Osteoblast (primary cell): ENCODE results near the gene APOBEC3C. TPM values are rescaled to one million over a fixed set of nuclear protein-coding genes. Genes with fewer than 3 reads are reported as not detected.
"Not testable (repeated sequence)": the region's sequence is repeated elsewhere in the genome, so short reads cannot be mapped to it uniquely, and the experiment has no call there.

Experiments
- DNase-seq: peaks from one replicate; pipeline ENCODE4 v3.0.0; 2011; ENCODE audit warnings: low spot score, mixed read lengths; ENCODE audit not compliant: insufficient read length; ENCODE audit errors: missing footprints
- H2AFZ ChIP-seq: 2 replicates; pipeline ENCODE4 v1.6.0; 2011; ENCODE audit warnings: mild to moderate bottlenecking, low read length
- H3K27ac ChIP-seq: 2 replicates; pipeline ENCODE4 v1.5.1; 2011; ENCODE audit warnings: mild to moderate bottlenecking, low read depth, low read length, moderate library complexity
- H3K27me3 ChIP-seq: 2 replicates; pipeline ENCODE4 v1.6.0; 2012; ENCODE audit warnings: mild to moderate bottlenecking, control low read depth, inconsistent platforms, low read length, moderate library complexity; ENCODE audit not compliant: insufficient read depth
- H3K36me3 ChIP-seq: 2 replicates; pipeline ENCODE4 v1.5.1; 2011; ENCODE audit warnings: mild to moderate bottlenecking, low read length, control low read depth, moderate library complexity; ENCODE audit not compliant: insufficient read depth
- H3K4me1 ChIP-seq: 2 replicates; pipeline ENCODE4 v1.5.1; 2011; ENCODE audit warnings: mild to moderate bottlenecking, low read length, control low read depth, moderate library complexity; ENCODE audit not compliant: insufficient read depth
- H3K4me2 ChIP-seq: 2 replicates; pipeline ENCODE4 v1.6.0; 2011; ENCODE audit warnings: mild to moderate bottlenecking, low read length; ENCODE audit not compliant: insufficient read depth
- H3K4me3 ChIP-seq: fragments of 200-600 bp; sonication (generic); 3 replicates; pipeline ENCODE4 v1.5.1; 2012; ENCODE audit warnings: mild to moderate bottlenecking, low read length, inconsistent platforms; ENCODE audit not compliant: insufficient read depth
- H3K79me2 ChIP-seq: 2 replicates; pipeline ENCODE4 v1.6.0; 2012; ENCODE audit warnings: mild to moderate bottlenecking, low read length, control low read depth, inconsistent platforms; ENCODE audit not compliant: insufficient read depth
- H3K9me3 ChIP-seq: 2 replicates; pipeline ENCODE4 v1.5.1; 2011; ENCODE audit warnings: low read depth, low read length, control low read depth
- H4K20me1 ChIP-seq: 2 replicates; pipeline ENCODE4 v1.6.0; 2012; ENCODE audit warnings: mild to moderate bottlenecking, low read length, control low read depth; ENCODE audit not compliant: insufficient read depth
- total RNA-seq: library from RNA; depleted of rRNA; stranded (reverse); fragments of >200 nt; gene quantifications from 2 replicates; pipeline ENCODE4 v1.2.3, GENCODE V29; 2012
- TF ChIP-seq, protein P1 (sequence below): IDR thresholded peaks from 2 replicates; pipeline ENCODE4 v1.5.1; 2011; ENCODE audit warnings: mild to moderate bottlenecking, low read depth, low read length, moderate library complexity; ENCODE audit errors: extremely low read depth

APOBEC3C gene
- total RNA-seq, 1 donor, result 16.6 TPM

DNA sequence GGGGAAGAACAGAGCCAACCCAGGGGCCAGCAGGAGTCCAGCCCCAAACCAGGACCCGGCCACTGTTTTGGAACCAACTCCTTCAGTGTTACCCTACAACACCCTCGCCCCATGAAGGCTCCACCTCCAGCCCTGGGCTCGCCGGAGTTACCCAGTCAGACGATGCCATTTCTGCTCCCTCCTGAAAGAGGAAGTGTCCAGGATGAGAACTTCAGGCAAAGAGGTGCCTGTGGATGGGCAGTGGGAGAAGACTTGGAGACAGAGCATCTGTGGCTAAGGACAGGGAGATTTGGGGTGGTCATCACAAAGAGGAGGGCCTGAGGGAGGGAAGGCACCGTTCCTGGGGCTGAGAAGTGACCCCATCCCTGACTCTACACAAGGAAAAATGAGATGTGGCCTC is 18.0 kb upstream of the APOBEC3C start:
- Histone ChIP-seq H3K4me1 (no peaks in the 10 kb centered on the region), H3K4me2 (no peak overlapping the region), H3K27me3 (peaks cover 11% of the 10 kb centered on the region), H3K79me2 (no peaks in the 10 kb centered on the region), H3K27ac (no peak overlapping the region), H3K9me3 (no peaks in the 10 kb centered on the region), H2AFZ (no peak overlapping the region), H3K4me3 (no peak overlapping the region), H4K20me1 (no peaks in the 10 kb centered on the region), H3K36me3 (no peaks in the 10 kb centered on the region)
- no peak for DNase-seq
- TF ChIP-seq, protein P1, sequence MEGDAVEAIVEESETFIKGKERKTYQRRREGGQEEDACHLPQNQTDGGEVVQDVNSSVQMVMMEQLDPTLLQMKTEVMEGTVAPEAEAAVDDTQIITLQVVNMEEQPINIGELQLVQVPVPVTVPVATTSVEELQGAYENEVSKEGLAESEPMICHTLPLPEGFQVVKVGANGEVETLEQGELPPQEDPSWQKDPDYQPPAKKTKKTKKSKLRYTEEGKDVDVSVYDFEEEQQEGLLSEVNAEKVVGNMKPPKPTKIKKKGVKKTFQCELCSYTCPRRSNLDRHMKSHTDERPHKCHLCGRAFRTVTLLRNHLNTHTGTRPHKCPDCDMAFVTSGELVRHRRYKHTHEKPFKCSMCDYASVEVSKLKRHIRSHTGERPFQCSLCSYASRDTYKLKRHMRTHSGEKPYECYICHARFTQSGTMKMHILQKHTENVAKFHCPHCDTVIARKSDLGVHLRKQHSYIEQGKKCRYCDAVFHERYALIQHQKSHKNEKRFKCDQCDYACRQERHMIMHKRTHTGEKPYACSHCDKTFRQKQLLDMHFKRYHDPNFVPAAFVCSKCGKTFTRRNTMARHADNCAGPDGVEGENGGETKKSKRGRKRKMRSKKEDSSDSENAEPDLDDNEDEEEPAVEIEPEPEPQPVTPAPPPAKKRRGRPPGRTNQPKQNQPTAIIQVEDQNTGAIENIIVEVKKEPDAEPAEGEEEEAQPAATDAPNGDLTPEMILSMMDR, result no peak

DNA sequence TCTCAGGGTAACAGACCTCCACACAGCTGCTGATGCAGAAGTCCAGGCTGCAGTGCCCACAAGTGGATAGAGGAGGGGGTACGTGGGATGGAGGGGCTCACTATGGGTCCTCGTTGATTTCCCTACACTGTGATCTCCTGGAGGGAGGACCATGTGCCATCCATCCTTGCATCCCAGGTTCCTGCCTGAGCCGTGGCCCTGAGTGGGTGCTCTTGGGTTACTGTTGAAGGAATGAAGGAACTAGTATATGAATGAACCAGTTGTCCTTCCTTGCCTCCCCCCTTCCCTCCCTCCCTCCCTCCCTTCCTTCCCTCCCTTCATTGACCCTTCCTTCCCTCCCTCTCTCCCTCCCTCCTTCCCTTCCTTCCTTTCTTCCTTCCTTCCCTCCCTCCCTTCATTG is 16.5 kb upstream of the APOBEC3C start:
- H3K4me2 ChIP-seq, result no peak overlapping the region
- no peaks in the 10 kb centered on the region for H3K79me2 ChIP-seq
- DNase-seq, result no peak
- TF ChIP-seq, protein P1, result no peak
- H3K4me1 ChIP-seq, result no peaks in the 10 kb centered on the region
- H4K20me1 ChIP-seq, result no peaks in the 10 kb centered on the region
- H3K27me3 ChIP-seq, result peaks cover 11% of the 10 kb centered on the region
- H3K4me3 ChIP-seq, result no peak overlapping the region
- no peak overlapping the region for H2AFZ ChIP-seq
- H3K9me3 ChIP-seq, result no peaks in the 10 kb centered on the region
- no peak overlapping the region for H3K27ac ChIP-seq
- H3K36me3 ChIP-seq, result no peaks in the 10 kb centered on the region

DNA sequence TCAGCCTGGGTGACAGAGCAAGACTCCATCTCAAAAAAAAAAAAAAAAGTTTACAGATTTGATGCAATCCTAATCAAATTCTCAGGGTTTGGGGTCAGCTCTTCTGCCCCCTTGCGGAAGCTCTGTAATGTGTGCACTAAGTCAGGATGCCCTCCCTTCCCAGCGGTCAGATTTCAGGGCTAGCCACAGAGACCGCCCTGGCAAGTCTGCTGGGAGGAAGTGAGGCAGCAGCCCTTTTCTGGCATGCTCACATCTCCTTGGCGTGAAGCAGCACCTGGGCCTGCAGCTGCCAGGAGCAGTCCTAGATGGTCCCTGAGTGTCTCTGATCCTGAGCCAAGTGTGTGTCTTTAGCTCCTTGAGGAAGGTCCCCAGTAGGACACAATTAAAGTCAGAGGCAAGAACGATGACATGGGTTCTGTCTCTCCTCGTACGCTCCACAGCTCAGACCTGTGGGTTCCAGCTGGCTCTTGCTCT is 10.9 kb upstream of the APOBEC3C start:
- Histone ChIP-seq H3K9me3 (no peaks in the 10 kb centered on the region), H3K79me2 (no peaks in the 10 kb centered on the region), H3K4me3 (no peak overlapping the region), H3K4me2 (peak overlapping the region; percentile 38), H3K36me3 (no peaks in the 10 kb centered on the region), H3K27ac (no peak overlapping the region), H4K20me1 (no peaks in the 10 kb centered on the region), H3K27me3 (peaks cover 11% of the 10 kb centered on the region), H3K4me1 (peaks cover 4% of the 10 kb centered on the region), H2AFZ (peak overlapping the region; percentile 89)
- TF ChIP-seq, protein P1, result peak; percentile 79
- DNase-seq, result peak; percentile 94

DNA sequence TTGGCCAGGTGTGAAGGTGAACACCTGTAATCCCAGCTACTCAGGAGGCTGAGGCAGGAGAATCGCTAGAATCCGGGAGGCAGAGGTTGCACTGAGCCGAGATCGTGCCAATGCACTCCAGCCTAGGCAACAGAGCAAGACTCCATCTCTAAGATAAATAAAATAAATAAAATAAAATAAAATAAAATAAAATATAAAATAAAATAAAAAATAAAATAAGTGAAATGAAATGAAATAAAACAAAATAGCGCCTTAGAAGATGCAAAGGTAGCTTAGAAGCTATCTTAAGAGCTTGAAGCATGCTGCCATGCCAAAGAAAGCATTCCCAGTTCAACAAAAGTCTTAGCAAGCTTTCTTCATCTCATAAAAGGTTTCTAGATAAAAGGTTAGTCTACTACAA is 6.9 kb upstream of the APOBEC3C start:
- no peaks in the 10 kb centered on the region for H3K79me2 ChIP-seq
- H3K9me3 ChIP-seq, result no peaks in the 10 kb centered on the region
- TF ChIP-seq, protein P1, result no peak
- no peaks in the 10 kb centered on the region for H3K36me3 ChIP-seq
- peaks cover 4% of the 10 kb centered on the region for H3K4me1 ChIP-seq
- H2AFZ ChIP-seq, result no peak overlapping the region
- H4K20me1 ChIP-seq, result no peaks in the 10 kb centered on the region
- no peak for DNase-seq
- H3K4me2 ChIP-seq, result no peak overlapping the region
- H3K27ac ChIP-seq, result no peak overlapping the region
- H3K27me3 ChIP-seq, result no peaks in the 10 kb centered on the region
- H3K4me3 ChIP-seq, result no peak overlapping the region

DNA sequence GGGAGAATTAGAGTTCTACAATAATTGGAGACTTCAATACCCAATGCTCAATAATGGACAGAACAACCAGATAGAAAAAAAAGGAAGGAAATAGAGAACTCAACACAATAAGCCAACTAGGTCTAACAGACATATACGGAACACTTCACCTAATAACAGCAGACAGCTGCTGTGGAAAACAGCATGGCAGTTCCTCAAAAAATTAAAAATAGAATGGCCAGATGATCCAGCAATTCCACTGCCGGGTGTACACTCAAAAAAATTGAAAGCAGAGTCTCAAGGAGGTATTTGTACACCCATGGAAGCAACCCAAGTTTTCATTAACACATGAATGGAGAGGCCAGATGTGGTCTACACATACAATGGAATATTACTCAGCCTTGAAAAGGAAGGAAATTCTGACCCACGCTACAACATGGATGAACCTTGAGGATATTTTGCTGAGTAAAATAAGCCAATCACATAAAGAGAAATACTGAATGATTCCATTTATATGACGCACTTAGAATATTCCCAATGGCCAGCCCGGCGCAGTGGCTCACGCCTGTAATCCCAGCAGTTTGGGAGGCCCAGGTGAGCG is 5.7 kb upstream of the APOBEC3C start:
- H3K9me3 ChIP-seq, H2AFZ ChIP-seq, H3K4me3 ChIP-seq, H3K4me2 ChIP-seq, H3K27me3 ChIP-seq, H3K36me3 ChIP-seq, H3K79me2 ChIP-seq, DNase-seq, H3K4me1 ChIP-seq, H3K27ac ChIP-seq, H4K20me1 ChIP-seq: not testable (repeated sequence)
